ENCODE results near the gene FRS2.

Gene FRS2

GRCh38 chr12:69459477-69459876 lies 10.7 kb upstream of the FRS2 start:
- in situ Hi-C loops (cut with HindIII; ENCODE audit: low sequenced_read_pairs), result no loop called here

- in situ Hi-C loops (cut with HindIII; ENCODE audit: low sequenced_read_pairs), result no loop called here
These were observed 5.8 kb upstream of the FRS2 start for GRCh38 chr12:69464428-69464827.

GRCh38 chr12:69466867-69467266 lies 3.3 kb upstream of the FRS2 start:
- in situ Hi-C loops (cut with HindIII; ENCODE audit: low sequenced_read_pairs), result no loop called here

- in situ Hi-C loops (cut with HindIII; ENCODE audit: low sequenced_read_pairs), result no loop called here
These were observed 2.8 kb upstream of the FRS2 start for GRCh38 chr12:69467366-69467765.

- in situ Hi-C loops (cut with HindIII; ENCODE audit: low sequenced_read_pairs), result no loop called here
These were observed 1.8 kb upstream of the FRS2 start for GRCh38 chr12:69468237-69469026.

GRCh38 chr12:69469854-69470188 lies 367 bp upstream of the FRS2 start:
- in situ Hi-C loops (cut with HindIII; ENCODE audit: low sequenced_read_pairs), result no loop called here

GRCh38 chr12:69471076-69471430 lies 865 bp downstream of the FRS2 start:
- in situ Hi-C loops (cut with HindIII; ENCODE audit: low sequenced_read_pairs), result no loop called here

GRCh38 chr12:69471667-69472385 lies 1.6 kb downstream of the FRS2 start:
- in situ Hi-C loops (cut with HindIII; ENCODE audit: low sequenced_read_pairs), result no loop called here

GRCh38 chr12:69473262-69473661 lies 3.1 kb downstream of the FRS2 start:
- in situ Hi-C loops (cut with HindIII; ENCODE audit: low sequenced_read_pairs), result no loop called here

- in situ Hi-C loops (cut with HindIII; ENCODE audit: low sequenced_read_pairs), result no loop called here
These were observed 4.3 kb downstream of the FRS2 start for GRCh38 chr12:69474456-69474855.

GRCh38 chr12:69475237-69475975 lies 5.2 kb downstream of the FRS2 start:
- in situ Hi-C loops (cut with HindIII; ENCODE audit: low sequenced_read_pairs), result no loop called here

GRCh38 chr12:69476276-69477017 lies 6.3 kb downstream of the FRS2 start:
- in situ Hi-C loops (cut with HindIII; ENCODE audit: low sequenced_read_pairs), result no loop called here

GRCh38 chr12:69479675-69480074 lies 9.5 kb downstream of the FRS2 start:
- in situ Hi-C loops (cut with HindIII; ENCODE audit: low sequenced_read_pairs), result no loop called here

GRCh38 chr12:69480698-69481097 lies 10.5 kb downstream of the FRS2 start:
- in situ Hi-C loops (cut with HindIII; ENCODE audit: low sequenced_read_pairs), result no loop called here

- in situ Hi-C loops (cut with HindIII; ENCODE audit: low sequenced_read_pairs), result no loop called here
These were observed 10.9 kb downstream of the FRS2 start for GRCh38 chr12:69481133-69481532.

GRCh38 chr12:69483700-69484099 lies 13.5 kb downstream of the FRS2 start:
- in situ Hi-C loops (cut with HindIII; ENCODE audit: low sequenced_read_pairs), result no loop called here

GRCh38 chr12:69484428-69484827 lies 14.2 kb downstream of the FRS2 start:
- in situ Hi-C loops (cut with HindIII; ENCODE audit: low sequenced_read_pairs), result no loop called here

GRCh38 chr12:69490920-69491643 lies 20.9 kb downstream of the FRS2 start:
- in situ Hi-C loops (cut with HindIII; ENCODE audit: low sequenced_read_pairs), result no loop called here

GRCh38 chr12:69492739-69493138 lies 22.6 kb downstream of the FRS2 start:
- in situ Hi-C loops (cut with HindIII; ENCODE audit: low sequenced_read_pairs), result no loop called here

GRCh38 chr12:69495071-69495470 lies 24.9 kb downstream of the FRS2 start:
- in situ Hi-C loops (cut with HindIII; ENCODE audit: low sequenced_read_pairs), result no loop called here

Data from DLD1 (cell line).